SK-N-SH treated with all-trans-retinoic acid at 6 μM for 48 hours (cell line): ENCODE results near the gene ATAD3C.

Source experiments
- ATAC-seq: fragments of 200-7000 bp; cut with Tn5 transposase; 3 replicates; pipeline ENCODE4 v1.9.1; 2020; ENCODE audit warnings: mild to moderate bottlenecking, moderate library complexity
- ARNTL ChIP-seq: fragments of 450-650 bp; formaldehyde crosslinking; IDR thresholded peaks from 2 replicates; pipeline ENCODE4 v1.5.0; 2020; ENCODE audit warnings: low read depth, mild to moderate bottlenecking, moderate library complexity, borderline replicate concordance
- CREB5 ChIP-seq: fragments of 250-450 bp; sonication (Bioruptor Pico); IDR thresholded peaks from 2 replicates; pipeline ENCODE4 v1.5.1; 2020; ENCODE audit warnings: low read depth, mild to moderate bottlenecking, moderate library complexity
- CSDC2 ChIP-seq: fragments of 250-450 bp; sonication (Bioruptor Pico); IDR thresholded peaks from 2 replicates; pipeline ENCODE4 v1.5.0; 2020; ENCODE audit warnings: mild to moderate bottlenecking, moderate library complexity
- CSRNP3 ChIP-seq: fragments of 250-450 bp; sonication (Bioruptor Pico); IDR thresholded peaks from 2 replicates; pipeline ENCODE4 v1.5.1; 2021; ENCODE audit warnings: mild to moderate bottlenecking, moderate library complexity
- ESRRG ChIP-seq: fragments of 250-450 bp; sonication (Bioruptor Pico); IDR thresholded peaks from 2 replicates; pipeline ENCODE4 v1.6.1; 2021; ENCODE audit warnings: mild to moderate bottlenecking
- GLIS3 ChIP-seq: fragments of 250-450 bp; sonication (Bioruptor Pico); IDR thresholded peaks from 2 replicates; pipeline ENCODE4 v1.5.0; 2020; ENCODE audit warnings: mild to moderate bottlenecking, moderate library complexity
- ISL1 ChIP-seq: fragments of 250-450 bp; sonication (Bioruptor Pico); IDR thresholded peaks from 2 replicates; pipeline ENCODE4 v2.1.2; 2022; ENCODE audit warnings: mild to moderate bottlenecking, moderate library complexity
- OSR1 ChIP-seq: fragments of 250-450 bp; sonication (Bioruptor Pico); IDR thresholded peaks from 2 replicates; pipeline ENCODE4 v1.8.0; 2022; ENCODE audit warnings: moderate library complexity, mild to moderate bottlenecking, inconsistent platforms
- PPARA ChIP-seq: fragments of 250-450 bp; sonication (Bioruptor Pico); IDR thresholded peaks from 2 replicates; pipeline ENCODE4 v1.5.0; 2020; ENCODE audit warnings: mild to moderate bottlenecking, borderline replicate concordance
- RARB ChIP-seq: fragments of 250-450 bp; sonication (Bioruptor Pico); IDR thresholded peaks from 2 replicates; pipeline ENCODE4 v1.8.0; 2021; ENCODE audit warnings: mild to moderate bottlenecking, moderate library complexity
- TCF4 ChIP-seq: fragments of 250-450 bp; sonication (Bioruptor Pico); IDR thresholded peaks from 2 replicates; pipeline ENCODE4 v1.8.0; 2021; ENCODE audit warnings: mild to moderate bottlenecking, moderate library complexity, borderline replicate concordance
- TOX ChIP-seq: fragments of 250-450 bp; sonication (Bioruptor Pico); IDR thresholded peaks from 2 replicates; pipeline ENCODE4 v1.8.0; 2021; ENCODE audit warnings: mild to moderate bottlenecking, moderate library complexity, borderline replicate concordance
- TSHZ2 ChIP-seq: fragments of 250-450 bp; sonication (Bioruptor Pico); IDR thresholded peaks from 2 replicates; pipeline ENCODE4 v1.5.0; 2020; ENCODE audit warnings: mild to moderate bottlenecking, moderate library complexity
- ZC3H10 ChIP-seq: fragments of 250-450 bp; sonication (Bioruptor Pico); IDR thresholded peaks from 2 replicates; pipeline ENCODE4 v1.5.1; 2021; ENCODE audit warnings: mild to moderate bottlenecking, moderate library complexity
- ZFP3 ChIP-seq: fragments of 250-450 bp; sonication (Bioruptor Pico); IDR thresholded peaks from 2 replicates; pipeline ENCODE4 v1.5.0; 2020; ENCODE audit warnings: mild to moderate bottlenecking, moderate library complexity
- ZNF565 ChIP-seq: fragments of 450-650 bp; formaldehyde crosslinking; conservative IDR thresholded peaks from 2 replicates; pipeline ENCODE4 v1.5.0; 2020; ENCODE audit warnings: low read depth, mild to moderate bottlenecking, moderate library complexity
- ZNF8 ChIP-seq: fragments of 450-650 bp; formaldehyde crosslinking; IDR thresholded peaks from 2 replicates; pipeline ENCODE4 v1.5.0; 2020; ENCODE audit warnings: mild to moderate bottlenecking, moderate library complexity
- TF ChIP-seq, protein P1 (sequence below): fragments of 250-450 bp; sonication (Bioruptor Pico); IDR thresholded peaks from 2 replicates; pipeline ENCODE4 v1.8.0; 2020; ENCODE audit warnings: mild to moderate bottlenecking, moderate library complexity, borderline replicate concordance
- TF ChIP-seq, protein P2 (sequence below): fragments of 250-450 bp; sonication (Bioruptor Pico); IDR thresholded peaks from 2 replicates; pipeline ENCODE4 v1.8.0; 2021; ENCODE audit warnings: low read depth, mild to moderate bottlenecking, moderate library complexity, borderline replicate concordance

ATAD3C gene

GRCh38 chr1:1424707-1425106 is 24.8 kb upstream of the ATAD3C start:
- TF ChIP-seq ZNF565 (no peak), CSDC2 (CRISPR knock-in tag) (no peak), OSR1 (no peak), ZC3H10 (CRISPR knock-in tag) (no peak), ARNTL (CRISPR knock-in tag) (no peak), ZNF8 (no peak), RARB (CRISPR knock-in tag) (no peak)
- ATAC-seq, result no peak

- TF ChIP-seq ISL1 (CRISPR knock-in tag) (no peak), ZC3H10 (CRISPR knock-in tag) (no peak), OSR1 (no peak), CSRNP3 (CRISPR knock-in tag) (no peak), PPARA (no peak)
- TF ChIP-seq, protein P1, sequence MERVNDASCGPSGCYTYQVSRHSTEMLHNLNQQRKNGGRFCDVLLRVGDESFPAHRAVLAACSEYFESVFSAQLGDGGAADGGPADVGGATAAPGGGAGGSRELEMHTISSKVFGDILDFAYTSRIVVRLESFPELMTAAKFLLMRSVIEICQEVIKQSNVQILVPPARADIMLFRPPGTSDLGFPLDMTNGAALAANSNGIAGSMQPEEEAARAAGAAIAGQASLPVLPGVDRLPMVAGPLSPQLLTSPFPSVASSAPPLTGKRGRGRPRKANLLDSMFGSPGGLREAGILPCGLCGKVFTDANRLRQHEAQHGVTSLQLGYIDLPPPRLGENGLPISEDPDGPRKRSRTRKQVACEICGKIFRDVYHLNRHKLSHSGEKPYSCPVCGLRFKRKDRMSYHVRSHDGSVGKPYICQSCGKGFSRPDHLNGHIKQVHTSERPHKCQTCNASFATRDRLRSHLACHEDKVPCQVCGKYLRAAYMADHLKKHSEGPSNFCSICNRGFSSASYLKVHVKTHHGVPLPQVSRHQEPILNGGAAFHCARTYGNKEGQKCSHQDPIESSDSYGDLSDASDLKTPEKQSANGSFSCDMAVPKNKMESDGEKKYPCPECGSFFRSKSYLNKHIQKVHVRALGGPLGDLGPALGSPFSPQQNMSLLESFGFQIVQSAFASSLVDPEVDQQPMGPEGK (CRISPR knock-in tag), result no peak
- TF ChIP-seq, protein P2, sequence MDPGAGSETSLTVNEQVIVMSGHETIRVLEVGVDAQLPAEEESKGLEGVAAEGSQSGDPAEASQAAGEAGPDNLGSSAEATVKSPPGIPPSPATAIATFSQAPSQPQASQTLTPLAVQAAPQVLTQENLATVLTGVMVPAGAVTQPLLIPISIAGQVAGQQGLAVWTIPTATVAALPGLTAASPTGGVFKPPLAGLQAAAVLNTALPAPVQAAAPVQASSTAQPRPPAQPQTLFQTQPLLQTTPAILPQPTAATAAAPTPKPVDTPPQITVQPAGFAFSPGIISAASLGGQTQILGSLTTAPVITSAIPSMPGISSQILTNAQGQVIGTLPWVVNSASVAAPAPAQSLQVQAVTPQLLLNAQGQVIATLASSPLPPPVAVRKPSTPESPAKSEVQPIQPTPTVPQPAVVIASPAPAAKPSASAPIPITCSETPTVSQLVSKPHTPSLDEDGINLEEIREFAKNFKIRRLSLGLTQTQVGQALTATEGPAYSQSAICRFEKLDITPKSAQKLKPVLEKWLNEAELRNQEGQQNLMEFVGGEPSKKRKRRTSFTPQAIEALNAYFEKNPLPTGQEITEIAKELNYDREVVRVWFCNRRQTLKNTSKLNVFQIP, result no peak
- no peak for ATAC-seq
These were observed 24.1 kb upstream of the ATAD3C start for GRCh38 chr1:1425426-1425752.

- no peak for ATAC-seq
- no peak for TF ChIP-seq TCF4 (CRISPR knock-in tag)
- no peak for TF ChIP-seq CSRNP3 (CRISPR knock-in tag)
- no peak for TF ChIP-seq TSHZ2
- TF ChIP-seq ZFP3 (CRISPR knock-in tag), result no peak
- TF ChIP-seq TOX (CRISPR knock-in tag), result no peak
These were observed 23.6 kb upstream of the ATAD3C start for GRCh38 chr1:1425753-1426495.

DNA sequence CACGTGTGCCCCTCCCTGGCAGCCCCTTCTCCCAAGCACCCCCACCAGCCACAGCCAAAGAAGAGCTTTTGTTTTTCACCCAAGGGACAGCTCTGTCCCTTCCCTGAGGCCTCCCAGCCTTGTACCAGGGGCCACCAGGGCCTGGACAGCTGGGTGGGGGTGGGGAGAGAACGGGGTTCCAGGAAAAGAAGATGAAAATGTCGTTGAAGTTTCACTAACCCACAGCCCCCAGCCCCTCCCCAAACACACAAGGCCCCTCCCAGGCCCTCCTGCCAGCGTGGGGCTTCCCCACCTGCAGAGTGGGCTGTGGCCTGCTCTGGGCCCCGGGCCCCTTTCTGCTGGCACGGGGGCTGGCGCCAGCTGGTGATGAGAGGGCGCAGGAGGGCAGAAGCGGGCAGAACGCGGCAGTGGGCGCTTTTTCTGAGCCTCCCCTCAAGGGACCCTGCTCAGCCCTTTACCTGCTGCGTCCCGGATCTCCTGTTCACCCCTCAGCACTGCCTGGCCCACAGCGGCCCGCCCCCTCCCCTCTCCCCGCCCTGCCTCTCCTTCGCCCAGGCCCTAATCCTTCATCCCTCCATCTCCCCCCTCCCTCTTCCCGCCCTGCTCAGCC is 22.9 kb upstream of the ATAD3C start:
- ATAC-seq, result no peak
- TF ChIP-seq ESRRG, result no peak
- no peak for TF ChIP-seq GLIS3 (CRISPR knock-in tag)
- no peak for TF ChIP-seq ISL1 (CRISPR knock-in tag)
- no peak for TF ChIP-seq CREB5
- TF ChIP-seq, protein P2, result no peak
